Endothelial cell of umbilical vein (primary cell): Measurements from ENCODE around the gene RDH5. TPM values are rescaled to one million over a fixed set of nuclear protein-coding genes. Genes with fewer than 3 reads are reported as not detected.

Experiments used
- BruUV-seq: library from RNA; stranded (reverse); fragments of 400-500 nt; replicated peaks from 2 replicates; lab custom pipeline; 2021; lab: Mats Ljungman, UMichigan
- CTCF ChIA-PET: fragments of 300-600, 350-600 bp; sonication (Branson Sonifier 250); formaldehyde crosslinking; loops from one replicate; lab custom pipeline; 2021; ENCODE audit warnings: antibody characterized with exemption, inconsistent platforms; lab: Charles Lee
- POLR2A ChIA-PET: fragments of 300-600, 350-600 bp; sonication (Branson Sonifier 250); formaldehyde crosslinking; loops from one replicate; lab custom pipeline; 2021; ENCODE audit warnings: antibody characterized with exemption, inconsistent platforms; lab: Charles Lee
- DNase-seq: peaks from one replicate; pipeline ENCODE4 v3.0.0-alpha.2; 2011; ENCODE audit warnings: low read depth, low spot score
- FAIRE-seq: peaks from 2 replicates; lab custom pipeline; 2011; peaks lifted over from hg19 to GRCh38; lab: Jason Lieb, UNC
- H2AFZ ChIP-seq: 2 replicates; pipeline ENCODE4 v1.6.0; 2012; ENCODE audit warnings: low read depth, low read length, control low read depth, inconsistent platforms
- H3K27ac ChIP-seq: 2 replicates; pipeline ENCODE4 v1.5.1; 2011; ENCODE audit warnings: low read depth, mild to moderate bottlenecking, control low read depth, low read length, moderate library complexity; ENCODE audit not compliant: insufficient read depth
- H3K27me3 ChIP-seq, 2 experiments: 2 replicates each; pipeline versions ENCODE4 v1.6.0 to v1.6.1; 2011; ENCODE audit warnings: low read length in 2 of 2, mixed read lengths in 1 of 2; ENCODE audit not compliant: control insufficient read depth in 2 of 2, insufficient read depth in 2 of 2
- H3K36me3 ChIP-seq, 2 experiments: 2 replicates in 1 of 2; 3 replicates in 1 of 2; pipeline ENCODE4 v1.5.1; 2011; ENCODE audit warnings: low read length in 2 of 2, mild to moderate bottlenecking in 1 of 2, moderate library complexity in 1 of 2; ENCODE audit not compliant: control insufficient read depth in 2 of 2, insufficient read depth in 2 of 2; ENCODE audit errors: extremely low read depth in 1 of 2
- H3K4me1 ChIP-seq: 3 replicates; pipeline ENCODE4 v1.5.1; 2011; ENCODE audit warnings: mild to moderate bottlenecking, low read length; ENCODE audit not compliant: control insufficient read depth, insufficient read depth; ENCODE audit errors: extremely low read depth
- H3K4me2 ChIP-seq: 2 replicates; pipeline ENCODE4 v1.6.1; 2011; ENCODE audit warnings: low read length, control low read depth, mixed read lengths; ENCODE audit not compliant: insufficient read depth
- H3K4me3 ChIP-seq, 3 experiments: fragments of 200-600 bp in 1 of 3; sonication (generic), shearing (Covaris generic) in 1 of 3; replicated peaks in 1 of 3; 2 replicates each; pipeline ENCODE4 v1.5.1; 2011 to 2016; ENCODE audit warnings: control low read depth in 3 of 3, low read length in 3 of 3, mild to moderate bottlenecking in 2 of 3, inconsistent platforms in 1 of 3, low read depth in 1 of 3, moderate library complexity in 1 of 3; ENCODE audit not compliant: insufficient read depth in 1 of 3
- H3K79me2 ChIP-seq: 2 replicates; pipeline ENCODE4 v1.6.0; 2012; ENCODE audit warnings: low read length, inconsistent platforms; ENCODE audit not compliant: control insufficient read depth, insufficient read depth
- H3K9ac ChIP-seq: replicated peaks from 2 replicates; pipeline ENCODE3; 2011; ENCODE audit warnings: low read length, control low read depth; ENCODE audit not compliant: insufficient read depth; ENCODE audit errors: extremely low read depth
- H3K9me1 ChIP-seq: replicated peaks from 3 replicates; pipeline ENCODE4 v1.6.0; 2011; ENCODE audit warnings: mild to moderate bottlenecking, low read length; ENCODE audit not compliant: control insufficient read depth, insufficient read depth; ENCODE audit errors: extremely low read depth
- H3K9me3 ChIP-seq: replicated peaks from 2 replicates; pipeline ENCODE4 v1.5.1; 2012; ENCODE audit warnings: low read length, inconsistent platforms; ENCODE audit not compliant: control insufficient read depth, insufficient read depth
- H4K20me1 ChIP-seq: replicated peaks from 2 replicates; pipeline ENCODE3; 2011; ENCODE audit warnings: mild to moderate bottlenecking, low read length; ENCODE audit not compliant: control insufficient read depth, insufficient read depth; ENCODE audit errors: extremely low read depth
- EZH2 ChIP-seq: IDR thresholded peaks from 2 replicates; pipeline ENCODE4 v1.6.1; 2012; ENCODE audit warnings: borderline replicate concordance, low read depth, mild to moderate bottlenecking, moderate library complexity, low read length, inconsistent platforms; ENCODE audit not compliant: severe bottlenecking
- FOS ChIP-seq: IDR thresholded peaks from 2 replicates; pipeline ENCODE4 v1.6.1; 2011; ENCODE audit warnings: mild to moderate bottlenecking, low read length, moderate library complexity, borderline replicate concordance; ENCODE audit not compliant: insufficient read depth
- GATA2 ChIP-seq: IDR thresholded peaks from 2 replicates; pipeline ENCODE4 v1.7.0; 2011; ENCODE audit warnings: low read depth, mild to moderate bottlenecking, moderate library complexity, mixed read lengths, low read length; ENCODE audit not compliant: insufficient read length, insufficient read depth
- JUN ChIP-seq: IDR thresholded peaks from 2 replicates; pipeline ENCODE4 v1.6.1; 2011; ENCODE audit warnings: borderline replicate concordance, low read depth; ENCODE audit not compliant: insufficient read length, insufficient read depth
- MYC ChIP-seq: IDR thresholded peaks from one replicate; pipeline ENCODE4 v1.6.1; 2011; ENCODE audit warnings: mild to moderate bottlenecking, low read depth, low read length
- POLR2A ChIP-seq: IDR thresholded peaks from 2 replicates; pipeline ENCODE4 v1.6.1; 2012; ENCODE audit warnings: low read depth, mild to moderate bottlenecking, control low read depth, low read length
- POLR2AphosphoS5 ChIP-seq: IDR thresholded peaks from 2 replicates; pipeline ENCODE4 v1.6.1; 2012; ENCODE audit warnings: low read depth, mild to moderate bottlenecking, control low read depth, low read length, moderate library complexity; ENCODE audit not compliant: insufficient read depth
- dilution Hi-C: fragments of 300-500 bp; cut with MboI; formaldehyde crosslinking; loops from one replicate; pipeline ENCODE4 v1.15.0; 2019; ENCODE audit warnings: low sequenced_read_pairs; ENCODE audit not compliant: extremely low pct_ligation_motif_present
- intact Hi-C: fragments of 100-400 bp; cut with micrococcal nuclease; formaldehyde crosslinking; loops from one replicate; pipeline ENCODE4 v1.10.0; 2022
- polyA plus RNA-seq, 4 experiments: library from polyadenylated mRNA; depleted of rRNA in 3 of 4; stranded (reverse) in 3 of 4; unstranded in 1 of 4; fragments of >200 nt; gene quantifications; 2 replicates each; pipeline versions ENCODE4 v1.2.1 to v1.2.3, GENCODE V29; 2011 to 2012; ENCODE audit warnings: missing spikeins in 1 of 4
- total RNA-seq: library from RNA; stranded (reverse); gene quantifications from 2 replicates; pipeline ENCODE4 v1.2.3, GENCODE V29; 2021
- TF ChIP-seq, protein P1 (sequence below), 2 donors: IDR thresholded peaks; 1 replicate in 1 of 2; 2 replicates in 1 of 2; pipeline ENCODE4 v1.5.1; 2011; ENCODE audit warnings: low read length in 2 of 2, mild to moderate bottlenecking in 2 of 2, moderate library complexity in 2 of 2, control low read depth in 1 of 2, inconsistent platforms in 1 of 2, low read depth in 1 of 2; ENCODE audit not compliant: insufficient read depth in 1 of 2; ENCODE audit errors: extremely low read depth in 1 of 2
- TF ChIP-seq, protein P2 (sequence below): IDR thresholded peaks from 2 replicates; pipeline ENCODE4 v1.6.1; 2011; ENCODE audit not compliant: insufficient read depth, insufficient read length

RDH5 gene
- total and polyA plus RNA-seq, 2 donors (not counting 3 experiments of a cell fraction or from before 2014, with no cell fraction given) = 2.7 to 3.7 TPM

DNA sequence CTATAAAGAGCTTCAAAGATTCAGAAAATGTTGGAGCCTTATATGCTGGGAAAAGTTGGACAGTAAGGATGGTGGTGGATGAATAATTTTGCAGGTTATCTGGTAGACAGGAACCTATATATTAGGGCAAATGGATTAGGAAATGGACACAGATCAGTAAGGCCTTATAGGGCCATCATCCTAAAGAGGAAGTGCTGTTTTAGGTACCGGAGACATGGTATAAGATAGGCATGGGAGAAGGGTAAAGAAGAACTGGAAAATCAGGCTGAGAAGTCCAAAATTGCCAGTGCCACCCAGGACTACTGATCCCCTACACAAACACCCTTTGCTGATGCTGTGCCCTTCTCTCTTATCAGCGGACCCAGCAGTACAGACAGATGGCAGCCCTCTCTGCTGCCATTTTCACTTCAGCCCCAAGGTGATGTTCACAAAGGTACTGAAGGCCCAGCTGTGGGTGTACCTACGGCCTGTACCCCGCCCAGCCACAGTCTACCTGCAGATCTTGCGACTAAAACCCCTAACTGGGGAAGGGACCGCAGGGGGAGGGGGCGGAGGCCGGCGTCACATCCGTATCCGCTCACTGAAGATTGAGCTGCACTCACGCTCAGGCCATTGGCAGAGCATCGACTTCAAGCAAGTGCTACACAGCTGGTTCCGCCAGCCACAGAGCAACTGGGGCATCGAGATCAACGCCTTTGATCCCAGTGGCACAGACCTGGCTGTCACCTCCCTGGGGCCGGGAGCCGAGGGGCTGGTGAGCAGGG, 28.2 kb downstream of the RDH5 start:
- Histone ChIP-seq H3K4me3 (no peak overlapping the region), H3K9me3 (no peaks in the 10 kb centered on the region), H3K4me2 (no peak overlapping the region), H3K79me2 (no peaks in the 10 kb centered on the region), H3K27me3 (no peaks in the 10 kb centered on the region), H3K36me3 (peaks cover 5 to 18% of the 10 kb centered on the region in 2 experiments), H3K9me1 (no peaks in the 10 kb centered on the region), H2AFZ (no peak overlapping the region), H3K9ac (no peak overlapping the region), H3K27ac (no peak overlapping the region), H4K20me1 (no peaks in the 10 kb centered on the region), H3K4me1 (peaks cover 6% of the 10 kb centered on the region)
- dilution Hi-C loops (no loop called here), intact Hi-C loops (no loop called here)
- ChIA-PET POLR2A (no interaction called here), CTCF (interaction anchor here (0.9 to 2.8 kb wide), 3 partner anchors 9 to 14 kb away, joined by 3 to 15 read pairs (median 6); no protein-coding TSS in a partner anchor)
- DNase-seq = no peak
- BruUV-seq = no TSS peak
- no peak for TF ChIP-seq GATA2
- no peak for FAIRE-seq

DNA sequence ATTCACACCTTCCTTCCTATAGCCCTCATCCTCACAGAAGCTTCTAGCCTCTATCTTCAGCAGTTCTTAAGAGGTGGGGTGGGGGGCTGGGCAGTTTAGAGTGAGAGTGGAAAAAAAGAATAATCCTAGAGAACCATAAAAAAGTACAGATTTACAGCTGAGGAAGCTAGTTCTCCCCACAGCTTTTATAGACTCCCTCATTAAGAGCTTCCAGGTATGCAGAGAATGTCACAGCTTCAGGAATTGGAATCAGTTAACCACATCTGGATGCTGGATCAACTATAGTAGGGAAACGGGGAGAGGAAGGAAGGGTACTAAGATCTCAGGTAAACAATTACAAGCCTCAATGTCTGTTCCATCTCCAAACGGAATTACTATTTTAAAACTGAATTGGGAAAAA, 35.1 kb downstream of the RDH5 start:
- Histone ChIP-seq H3K4me1 (no peaks in the 10 kb centered on the region), H3K9ac (no peak overlapping the region), H4K20me1 (no peaks in the 10 kb centered on the region), H3K9me1 (no peaks in the 10 kb centered on the region), H3K36me3 (peaks cover 31% of the 10 kb centered on the region in 2 experiments), H3K27me3 (no peaks in the 10 kb centered on the region), H3K79me2 (no peaks in the 10 kb centered on the region), H2AFZ (no peak overlapping the region), H3K27ac (no peak overlapping the region), H3K9me3 (no peaks in the 10 kb centered on the region), H3K4me3 (no peak overlapping the region), H3K4me2 (no peak overlapping the region)
- POLR2A ChIA-PET = no interaction called here
- CTCF ChIA-PET = interaction anchor here (0.7 to 1.1 kb wide), 2 partner anchors 11 to 175 kb away, joined by 3 to 4 read pairs; no protein-coding TSS in a partner anchor
- DNase-seq = no peak
- TF ChIP-seq FOS = no peak
- TF ChIP-seq POLR2AphosphoS5 = no peak
- TF ChIP-seq EZH2 = no peak
- no peak for TF ChIP-seq POLR2A
- TF ChIP-seq MYC = no peak
- TF ChIP-seq, protein P1, sequence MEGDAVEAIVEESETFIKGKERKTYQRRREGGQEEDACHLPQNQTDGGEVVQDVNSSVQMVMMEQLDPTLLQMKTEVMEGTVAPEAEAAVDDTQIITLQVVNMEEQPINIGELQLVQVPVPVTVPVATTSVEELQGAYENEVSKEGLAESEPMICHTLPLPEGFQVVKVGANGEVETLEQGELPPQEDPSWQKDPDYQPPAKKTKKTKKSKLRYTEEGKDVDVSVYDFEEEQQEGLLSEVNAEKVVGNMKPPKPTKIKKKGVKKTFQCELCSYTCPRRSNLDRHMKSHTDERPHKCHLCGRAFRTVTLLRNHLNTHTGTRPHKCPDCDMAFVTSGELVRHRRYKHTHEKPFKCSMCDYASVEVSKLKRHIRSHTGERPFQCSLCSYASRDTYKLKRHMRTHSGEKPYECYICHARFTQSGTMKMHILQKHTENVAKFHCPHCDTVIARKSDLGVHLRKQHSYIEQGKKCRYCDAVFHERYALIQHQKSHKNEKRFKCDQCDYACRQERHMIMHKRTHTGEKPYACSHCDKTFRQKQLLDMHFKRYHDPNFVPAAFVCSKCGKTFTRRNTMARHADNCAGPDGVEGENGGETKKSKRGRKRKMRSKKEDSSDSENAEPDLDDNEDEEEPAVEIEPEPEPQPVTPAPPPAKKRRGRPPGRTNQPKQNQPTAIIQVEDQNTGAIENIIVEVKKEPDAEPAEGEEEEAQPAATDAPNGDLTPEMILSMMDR (IDR thresholded peaks at IDR 0.05; ENCODE audit: extremely low read depth in 1 of 2, insufficient read depth in 1 of 2, low read depth in 1 of 2, low read length in 2 of 2) = no peak
- no peak for TF ChIP-seq GATA2
- no peak for TF ChIP-seq JUN
- TF ChIP-seq, protein P2, sequence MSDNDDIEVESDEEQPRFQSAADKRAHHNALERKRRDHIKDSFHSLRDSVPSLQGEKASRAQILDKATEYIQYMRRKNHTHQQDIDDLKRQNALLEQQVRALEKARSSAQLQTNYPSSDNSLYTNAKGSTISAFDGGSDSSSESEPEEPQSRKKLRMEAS = no peak
- dilution Hi-C loops (loop anchor here (10.0 kb wide), 1 partner anchor 230 kb away; no protein-coding TSS in a partner anchor), intact Hi-C loops (no loop called here)
- no TSS peak for BruUV-seq
- no peak for FAIRE-seq
